22Rv1 (cell line): ENCODE measurements around the gene TSPAN12.

Experiments
- H3K27ac ChIP-seq: fragments of 450-650 bp; 2 replicates; pipeline ENCODE4 v1.5.1; 2017
- ZFX ChIP-seq: fragments of 450-650 bp; IDR thresholded peaks from 2 replicates; pipeline ENCODE4 v1.6.1; 2017; ENCODE audit warnings: antibody characterized with exemption, borderline replicate concordance
- TF ChIP-seq, protein P1 (sequence below): fragments of 450-650 bp; IDR thresholded peaks from 2 replicates; pipeline ENCODE4 v1.5.1; 2017; ENCODE audit warnings: mild to moderate bottlenecking

Gene TSPAN12

DNA sequence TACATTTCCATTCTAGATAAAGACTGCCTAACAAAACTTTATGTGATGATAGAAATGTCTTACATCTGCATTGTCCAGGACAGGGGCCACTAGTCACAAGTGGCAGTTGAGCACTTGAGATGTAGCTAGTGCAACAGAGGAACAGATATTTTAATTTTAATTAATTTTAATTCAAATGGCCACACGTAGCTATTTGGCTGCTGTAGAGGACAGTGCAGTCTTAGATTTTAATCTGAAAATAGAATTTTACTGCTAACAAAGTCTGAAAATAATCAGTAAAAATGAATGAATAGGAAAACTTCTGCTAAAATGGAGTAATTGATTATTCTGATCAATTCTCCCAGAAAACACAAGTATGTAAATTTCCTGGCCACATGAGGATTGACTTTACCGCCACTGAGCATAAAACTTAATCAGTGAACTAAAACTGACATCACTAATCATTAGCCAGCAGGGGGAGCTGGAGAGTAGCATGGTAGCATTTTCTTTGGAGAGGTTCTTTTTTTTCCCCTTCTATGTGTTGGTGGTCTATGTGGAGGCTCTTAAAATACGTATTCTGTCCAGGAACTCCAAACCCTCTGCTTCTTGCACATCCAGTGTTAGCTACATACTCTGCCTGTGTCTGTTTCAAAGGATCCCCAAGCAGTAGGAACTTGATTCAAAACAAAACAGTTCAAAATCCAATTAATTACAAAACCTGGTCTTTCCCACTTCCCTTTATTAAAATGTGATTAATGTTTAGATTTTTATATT is 52.1 kb downstream of the TSPAN12 start:
- no peak for TF ChIP-seq ZFX
- TF ChIP-seq, protein P1, sequence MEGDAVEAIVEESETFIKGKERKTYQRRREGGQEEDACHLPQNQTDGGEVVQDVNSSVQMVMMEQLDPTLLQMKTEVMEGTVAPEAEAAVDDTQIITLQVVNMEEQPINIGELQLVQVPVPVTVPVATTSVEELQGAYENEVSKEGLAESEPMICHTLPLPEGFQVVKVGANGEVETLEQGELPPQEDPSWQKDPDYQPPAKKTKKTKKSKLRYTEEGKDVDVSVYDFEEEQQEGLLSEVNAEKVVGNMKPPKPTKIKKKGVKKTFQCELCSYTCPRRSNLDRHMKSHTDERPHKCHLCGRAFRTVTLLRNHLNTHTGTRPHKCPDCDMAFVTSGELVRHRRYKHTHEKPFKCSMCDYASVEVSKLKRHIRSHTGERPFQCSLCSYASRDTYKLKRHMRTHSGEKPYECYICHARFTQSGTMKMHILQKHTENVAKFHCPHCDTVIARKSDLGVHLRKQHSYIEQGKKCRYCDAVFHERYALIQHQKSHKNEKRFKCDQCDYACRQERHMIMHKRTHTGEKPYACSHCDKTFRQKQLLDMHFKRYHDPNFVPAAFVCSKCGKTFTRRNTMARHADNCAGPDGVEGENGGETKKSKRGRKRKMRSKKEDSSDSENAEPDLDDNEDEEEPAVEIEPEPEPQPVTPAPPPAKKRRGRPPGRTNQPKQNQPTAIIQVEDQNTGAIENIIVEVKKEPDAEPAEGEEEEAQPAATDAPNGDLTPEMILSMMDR, result peak; percentile 98

DNA sequence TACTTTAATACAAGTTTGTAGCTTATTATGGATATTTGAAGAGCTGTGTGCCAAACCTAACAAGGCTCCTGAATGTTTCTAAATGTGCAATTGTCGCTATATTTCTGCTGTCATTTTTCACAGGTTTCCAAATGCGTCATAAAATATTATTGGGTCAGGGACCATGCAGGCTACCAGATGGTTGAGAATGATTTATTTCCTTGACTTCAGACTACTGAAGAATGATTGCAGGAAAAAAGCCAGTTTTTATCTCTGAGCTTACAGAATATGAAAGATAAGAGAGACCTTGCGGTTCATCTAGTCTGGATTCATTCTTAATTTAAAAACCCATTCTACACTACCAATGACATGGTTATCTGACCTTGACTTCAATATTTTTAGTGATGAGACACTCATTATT is 55.2 kb downstream of the TSPAN12 start:
- TF ChIP-seq ZFX, result no peak
- no peak overlapping the region for H3K27ac ChIP-seq

More for the DNA sequence above, 52.1 kb downstream of the TSPAN12 start:
- H3K27ac ChIP-seq, result no peak overlapping the region

DNA sequence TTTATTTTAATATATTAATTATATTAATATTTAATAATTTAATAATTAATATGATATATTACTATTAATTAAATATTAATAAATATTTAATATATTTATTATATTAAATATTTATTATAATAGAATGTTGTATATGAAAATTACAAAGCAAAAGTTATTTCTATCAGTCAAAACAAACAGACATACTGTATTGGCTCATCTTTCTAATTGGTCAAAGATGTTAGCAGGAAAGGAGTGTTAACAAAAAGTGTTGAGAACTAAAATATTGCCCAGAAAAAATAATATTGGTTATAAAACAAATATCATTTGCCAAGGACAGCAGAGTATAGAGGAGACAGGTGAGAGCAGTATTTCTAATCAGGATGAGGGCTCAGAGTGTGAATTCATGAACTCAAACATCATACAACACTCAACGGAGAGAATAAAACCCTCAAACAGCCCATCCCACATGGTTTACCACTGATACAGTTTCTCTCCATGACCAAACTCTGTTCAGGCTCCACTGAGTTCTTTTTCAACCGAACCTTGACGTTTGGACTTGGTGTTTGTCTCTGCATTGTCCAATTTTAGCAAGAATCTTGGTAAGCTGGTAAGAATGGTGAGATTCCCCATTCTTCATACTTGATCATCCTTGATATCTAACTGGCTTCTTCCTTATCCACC is 58.0 kb downstream of the TSPAN12 start:
- H3K27ac ChIP-seq, result no peak overlapping the region
- TF ChIP-seq, protein P1, result no peak
- TF ChIP-seq ZFX, result no peak

DNA sequence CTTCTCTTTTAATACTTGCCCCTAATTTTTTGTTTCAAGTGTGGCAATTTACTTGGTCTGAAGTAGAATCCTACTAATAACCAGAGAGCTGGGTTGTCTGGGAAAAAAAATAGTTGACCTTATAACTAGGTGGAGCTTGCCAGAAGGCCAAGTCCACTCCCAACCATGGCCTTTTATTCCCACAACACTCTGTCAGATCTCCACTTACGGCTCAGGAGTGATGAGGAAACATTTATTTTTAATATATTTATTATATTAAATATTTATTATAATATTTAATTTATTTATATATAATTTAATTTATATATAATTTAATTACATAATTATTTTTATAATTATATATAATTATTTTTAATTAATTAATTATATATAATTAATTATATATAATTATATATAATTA is 58.8 kb downstream of the TSPAN12 start:
- TF ChIP-seq, protein P1, result no peak
- no peak for TF ChIP-seq ZFX
- no peak overlapping the region for H3K27ac ChIP-seq

DNA sequence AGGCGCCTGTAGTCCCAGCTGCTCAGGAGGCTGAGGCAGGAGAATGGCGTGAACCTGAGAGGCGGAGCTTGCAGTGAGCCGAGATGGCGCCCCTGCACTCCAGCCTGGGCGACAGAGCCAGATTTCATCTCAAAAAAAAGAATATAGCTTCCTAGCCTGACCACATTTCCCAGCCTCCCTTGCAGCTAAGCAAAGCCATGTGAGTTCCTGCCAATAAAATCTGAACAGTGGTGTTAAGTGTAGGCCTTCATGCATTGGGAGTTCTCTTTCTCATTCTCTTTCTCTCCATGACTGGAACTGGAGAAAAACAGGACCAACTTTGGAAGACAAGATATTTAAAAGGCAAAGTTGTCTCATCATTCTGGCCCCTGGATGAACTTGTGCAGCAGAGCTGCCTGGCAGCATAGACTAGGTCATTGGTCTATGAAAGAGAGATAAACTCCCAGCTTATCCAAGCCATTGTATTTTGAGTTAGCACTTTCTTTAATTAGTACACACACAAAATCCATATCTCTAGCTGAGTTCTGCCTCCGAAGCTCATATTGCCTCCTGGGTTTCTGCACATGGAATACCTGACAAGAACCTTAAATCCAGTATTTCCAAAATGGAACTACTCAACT is 60.8 kb downstream of the TSPAN12 start:
- TF ChIP-seq ZFX, result no peak
- TF ChIP-seq, protein P1, result no peak
- H3K27ac ChIP-seq, result no peak overlapping the region

DNA sequence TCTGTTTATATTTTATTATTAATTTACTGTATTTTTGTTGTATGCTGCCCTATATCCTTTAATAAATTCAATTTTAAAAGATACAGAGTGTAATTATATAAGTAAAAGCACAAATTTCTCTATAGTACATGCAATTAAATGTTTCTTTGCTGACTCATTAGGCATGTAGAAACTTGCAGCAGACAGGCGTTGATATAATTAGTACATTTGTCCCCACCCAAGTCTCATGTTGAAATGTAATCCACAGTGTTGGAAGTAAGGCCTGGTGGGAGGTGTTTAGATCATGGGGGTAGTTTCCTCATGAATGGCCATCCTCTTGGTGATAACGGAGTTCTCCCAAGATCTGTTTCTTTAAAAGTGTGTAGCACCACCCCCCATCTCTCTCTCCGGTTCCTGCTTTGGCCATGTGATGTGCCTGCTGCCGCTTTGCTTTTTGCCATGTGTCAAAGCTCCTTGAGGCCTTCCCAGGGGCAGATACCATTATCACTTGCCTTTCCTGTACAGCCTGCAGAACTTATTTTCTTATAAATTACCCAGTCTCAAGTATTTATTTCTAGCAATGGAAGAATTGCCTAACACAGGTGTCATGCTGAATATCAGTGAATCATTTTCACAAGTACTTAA is 63.7 kb downstream of the TSPAN12 start:
- H3K27ac ChIP-seq, result no peak overlapping the region
- TF ChIP-seq ZFX, result no peak
- TF ChIP-seq, protein P1, result no peak

DNA sequence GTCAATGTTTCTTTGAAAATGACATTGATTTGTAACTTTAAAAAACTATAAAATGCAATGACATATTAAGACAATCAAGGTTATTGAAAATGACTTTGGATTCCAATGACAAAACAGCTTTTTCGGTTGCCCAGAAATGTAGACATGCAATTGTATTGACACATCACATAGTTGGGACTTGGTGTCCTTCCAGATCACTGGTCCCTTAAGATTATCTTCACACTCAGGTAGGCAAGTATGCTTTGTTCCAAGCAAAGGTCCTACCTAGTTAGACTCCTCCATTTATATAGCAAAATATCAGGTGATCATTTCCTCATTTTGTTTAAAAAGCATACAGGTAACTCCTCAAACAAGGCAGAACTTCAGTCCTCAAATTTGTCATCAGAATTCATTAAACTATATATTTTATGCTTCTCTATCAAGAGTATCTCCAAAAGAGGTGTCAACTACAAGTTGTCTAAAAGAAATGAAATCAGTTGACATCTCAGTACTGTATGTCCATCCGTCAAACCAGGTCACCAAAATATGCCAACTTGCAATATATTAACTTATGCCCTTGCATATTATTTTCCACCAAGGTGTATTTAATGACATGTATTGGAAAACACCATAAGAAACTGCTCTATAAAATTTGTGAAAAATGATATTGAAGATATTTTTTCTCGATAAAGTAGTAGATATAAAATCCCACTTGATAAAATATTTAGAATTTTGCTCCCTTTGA is 64.6 kb downstream of the TSPAN12 start:
- no peak overlapping the region for H3K27ac ChIP-seq
- TF ChIP-seq, protein P1, result no peak
- TF ChIP-seq ZFX, result no peak
